ENCODE results near the gene FOXO3.

DNA sequence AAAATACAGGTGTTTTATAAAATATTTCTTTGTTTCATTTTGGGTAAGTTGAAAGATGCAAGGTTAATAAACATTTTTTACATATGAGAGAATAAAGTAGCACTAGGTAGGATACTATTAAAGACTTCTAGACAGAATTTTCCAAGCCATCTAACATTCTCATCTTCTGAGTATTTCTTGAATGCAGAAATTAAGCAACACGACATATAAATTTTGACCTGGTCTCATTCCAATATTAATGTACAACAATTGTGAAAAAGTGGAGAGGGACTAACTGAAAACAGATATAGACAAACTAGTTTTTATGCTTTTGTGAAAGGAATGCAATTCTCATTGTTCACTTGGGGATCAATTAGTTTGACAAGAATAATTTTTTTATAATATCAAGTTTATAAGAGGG is 11.5 kb upstream of the FOXO3 start:
- TF ChIP-seq, protein P1, sequence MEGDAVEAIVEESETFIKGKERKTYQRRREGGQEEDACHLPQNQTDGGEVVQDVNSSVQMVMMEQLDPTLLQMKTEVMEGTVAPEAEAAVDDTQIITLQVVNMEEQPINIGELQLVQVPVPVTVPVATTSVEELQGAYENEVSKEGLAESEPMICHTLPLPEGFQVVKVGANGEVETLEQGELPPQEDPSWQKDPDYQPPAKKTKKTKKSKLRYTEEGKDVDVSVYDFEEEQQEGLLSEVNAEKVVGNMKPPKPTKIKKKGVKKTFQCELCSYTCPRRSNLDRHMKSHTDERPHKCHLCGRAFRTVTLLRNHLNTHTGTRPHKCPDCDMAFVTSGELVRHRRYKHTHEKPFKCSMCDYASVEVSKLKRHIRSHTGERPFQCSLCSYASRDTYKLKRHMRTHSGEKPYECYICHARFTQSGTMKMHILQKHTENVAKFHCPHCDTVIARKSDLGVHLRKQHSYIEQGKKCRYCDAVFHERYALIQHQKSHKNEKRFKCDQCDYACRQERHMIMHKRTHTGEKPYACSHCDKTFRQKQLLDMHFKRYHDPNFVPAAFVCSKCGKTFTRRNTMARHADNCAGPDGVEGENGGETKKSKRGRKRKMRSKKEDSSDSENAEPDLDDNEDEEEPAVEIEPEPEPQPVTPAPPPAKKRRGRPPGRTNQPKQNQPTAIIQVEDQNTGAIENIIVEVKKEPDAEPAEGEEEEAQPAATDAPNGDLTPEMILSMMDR (IDR thresholded peaks at IDR 0.05; ENCODE audit: control extremely low read depth in 1 of 3, insufficient read depth in 1 of 3, low read depth in 1 of 3, low read length in 3 of 3) = no peak
- TF ChIP-seq JUND (IDR thresholded peaks at IDR 0.05; ENCODE audit: low read length) (no peak), CHD1 (IDR thresholded peaks at IDR 0.05; ENCODE audit: low read depth, low read length) (no peak), SUZ12 (IDR thresholded peaks at IDR 0.05; ENCODE audit: low read length) (no peak), TAF1 (IDR thresholded peaks at IDR 0.05; ENCODE audit: low read depth, low read length) (no peak), POLR2A (IDR thresholded peaks at IDR 0.05; ENCODE audit: control extremely low read depth in 1 of 2, low read depth in 2 of 2, low read length in 2 of 2) (no peak)
- TF ChIP-seq, protein P2, sequence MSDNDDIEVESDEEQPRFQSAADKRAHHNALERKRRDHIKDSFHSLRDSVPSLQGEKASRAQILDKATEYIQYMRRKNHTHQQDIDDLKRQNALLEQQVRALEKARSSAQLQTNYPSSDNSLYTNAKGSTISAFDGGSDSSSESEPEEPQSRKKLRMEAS (IDR thresholded peaks at IDR 0.05) = no peak
